Measurements from ENCODE around the gene TSPAN3.

The TSPAN3 gene

DNA sequence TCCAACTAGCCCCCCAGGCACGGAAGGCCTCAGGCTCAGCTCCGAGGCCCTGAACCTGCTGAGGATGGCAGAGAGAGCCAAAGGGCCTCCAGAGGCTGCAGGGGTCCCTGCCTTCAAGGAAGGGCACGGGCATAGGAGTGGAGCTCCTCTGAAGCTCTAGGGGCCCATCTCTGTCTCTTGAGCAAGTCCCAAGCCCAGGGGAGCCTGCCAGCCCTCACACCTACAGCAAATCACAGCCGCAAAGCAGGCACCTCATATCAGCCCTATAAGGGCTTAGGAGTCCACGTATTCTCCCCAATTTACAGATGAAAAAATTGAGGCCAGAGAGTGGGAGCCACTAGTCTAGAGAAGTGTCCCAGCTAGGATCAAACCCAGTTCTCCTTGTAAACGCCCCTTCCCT is 61.7 kb downstream of the TSPAN3 start:
- H3K4me2 ChIP-seq (ENCODE audit: low read depth, low read length, poor library complexity, severe bottlenecking): no peak overlapping the region
- H3K36me3 ChIP-seq (ENCODE audit: low read length): no peaks in the 10 kb centered on the region
- no peak overlapping the region for H3K9ac ChIP-seq (ENCODE audit: low read length)
- no peaks in the 10 kb centered on the region for H3K27me3 ChIP-seq (ENCODE audit: low read length)
- no peaks in the 10 kb centered on the region for H3K9me3 ChIP-seq (ENCODE audit: insufficient read depth, low read length)
- TF ChIP-seq, protein P1, sequence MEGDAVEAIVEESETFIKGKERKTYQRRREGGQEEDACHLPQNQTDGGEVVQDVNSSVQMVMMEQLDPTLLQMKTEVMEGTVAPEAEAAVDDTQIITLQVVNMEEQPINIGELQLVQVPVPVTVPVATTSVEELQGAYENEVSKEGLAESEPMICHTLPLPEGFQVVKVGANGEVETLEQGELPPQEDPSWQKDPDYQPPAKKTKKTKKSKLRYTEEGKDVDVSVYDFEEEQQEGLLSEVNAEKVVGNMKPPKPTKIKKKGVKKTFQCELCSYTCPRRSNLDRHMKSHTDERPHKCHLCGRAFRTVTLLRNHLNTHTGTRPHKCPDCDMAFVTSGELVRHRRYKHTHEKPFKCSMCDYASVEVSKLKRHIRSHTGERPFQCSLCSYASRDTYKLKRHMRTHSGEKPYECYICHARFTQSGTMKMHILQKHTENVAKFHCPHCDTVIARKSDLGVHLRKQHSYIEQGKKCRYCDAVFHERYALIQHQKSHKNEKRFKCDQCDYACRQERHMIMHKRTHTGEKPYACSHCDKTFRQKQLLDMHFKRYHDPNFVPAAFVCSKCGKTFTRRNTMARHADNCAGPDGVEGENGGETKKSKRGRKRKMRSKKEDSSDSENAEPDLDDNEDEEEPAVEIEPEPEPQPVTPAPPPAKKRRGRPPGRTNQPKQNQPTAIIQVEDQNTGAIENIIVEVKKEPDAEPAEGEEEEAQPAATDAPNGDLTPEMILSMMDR (IDR thresholded peaks at IDR 0.05; ENCODE audit: insufficient read depth, low read length, poor library complexity, severe bottlenecking): no peak
- TF ChIP-seq EZH2phosphoT487 (conservative IDR thresholded peaks at IDR 0.05; ENCODE audit: low read length): no peak
- no peak overlapping the region for H3K4me3 ChIP-seq (ENCODE audit: insufficient read depth, low read length, poor library complexity, severe bottlenecking)
- H4K20me1 ChIP-seq (ENCODE audit: low read depth, low read length): no peaks in the 10 kb centered on the region
- H3K79me2 ChIP-seq (ENCODE audit: insufficient read depth, low read length): no peaks in the 10 kb centered on the region
- no peak overlapping the region for H2AFZ ChIP-seq (ENCODE audit: low read depth, low read length, severe bottlenecking)
- H3K9me2 ChIP-seq (replicated peaks; ENCODE audit: insufficient read depth, low read length): no peaks in the 10 kb centered on the region
- no peaks in the 10 kb centered on the region for H3F3A ChIP-seq (ENCODE audit: insufficient read depth)
- no peak overlapping the region for H3K27ac ChIP-seq (ENCODE audit: low read depth, low read length)

DNA sequence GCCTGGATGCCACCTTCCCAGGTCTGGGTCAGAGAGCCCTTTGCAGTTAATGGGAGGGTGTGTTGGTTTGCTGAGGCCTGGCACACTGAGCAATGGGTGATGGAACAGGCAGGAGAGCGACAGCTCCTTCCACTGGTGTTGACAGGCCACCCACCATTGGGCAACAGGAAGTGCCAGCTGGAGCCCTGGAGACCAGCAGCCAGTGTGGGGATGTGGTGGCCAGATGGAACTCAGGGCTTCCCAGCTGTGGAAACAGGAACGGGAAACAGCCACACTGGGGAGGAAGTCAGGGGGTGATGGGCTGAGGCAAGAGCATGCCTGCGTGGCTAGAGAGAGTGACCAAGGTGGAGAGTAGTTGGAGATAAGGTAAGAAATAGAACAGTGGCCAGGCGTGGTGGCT is 66.7 kb downstream of the TSPAN3 start:
- H3F3A ChIP-seq (ENCODE audit: insufficient read depth): no peaks in the 10 kb centered on the region
- H3K4me3 ChIP-seq (ENCODE audit: insufficient read depth, low read length, poor library complexity, severe bottlenecking): no peak overlapping the region
- H3K9me3 ChIP-seq (ENCODE audit: insufficient read depth, low read length): no peaks in the 10 kb centered on the region
- H2AFZ ChIP-seq (ENCODE audit: low read depth, low read length, severe bottlenecking): no peak overlapping the region
- H3K79me2 ChIP-seq (ENCODE audit: insufficient read depth, low read length): no peaks in the 10 kb centered on the region
- no peak overlapping the region for H3K9ac ChIP-seq (ENCODE audit: low read length)
- TF ChIP-seq, protein P1 (IDR thresholded peaks at IDR 0.05; ENCODE audit: insufficient read depth, low read length, poor library complexity, severe bottlenecking): no peak
- no peak for TF ChIP-seq EZH2phosphoT487 (conservative IDR thresholded peaks at IDR 0.05; ENCODE audit: low read length)
- no peaks in the 10 kb centered on the region; the same call in 1 of the 2 replicates for H4K20me1 ChIP-seq (ENCODE audit: low read depth, low read length)
- H3K27ac ChIP-seq (ENCODE audit: low read depth, low read length): no peak overlapping the region
- H3K27me3 ChIP-seq (ENCODE audit: low read length): no peaks in the 10 kb centered on the region
- no peak overlapping the region for H3K4me2 ChIP-seq (ENCODE audit: low read depth, low read length, poor library complexity, severe bottlenecking)
- no peaks in the 10 kb centered on the region for H3K36me3 ChIP-seq (ENCODE audit: low read length)
- H3K9me2 ChIP-seq (replicated peaks; ENCODE audit: insufficient read depth, low read length): no peaks in the 10 kb centered on the region

DNA sequence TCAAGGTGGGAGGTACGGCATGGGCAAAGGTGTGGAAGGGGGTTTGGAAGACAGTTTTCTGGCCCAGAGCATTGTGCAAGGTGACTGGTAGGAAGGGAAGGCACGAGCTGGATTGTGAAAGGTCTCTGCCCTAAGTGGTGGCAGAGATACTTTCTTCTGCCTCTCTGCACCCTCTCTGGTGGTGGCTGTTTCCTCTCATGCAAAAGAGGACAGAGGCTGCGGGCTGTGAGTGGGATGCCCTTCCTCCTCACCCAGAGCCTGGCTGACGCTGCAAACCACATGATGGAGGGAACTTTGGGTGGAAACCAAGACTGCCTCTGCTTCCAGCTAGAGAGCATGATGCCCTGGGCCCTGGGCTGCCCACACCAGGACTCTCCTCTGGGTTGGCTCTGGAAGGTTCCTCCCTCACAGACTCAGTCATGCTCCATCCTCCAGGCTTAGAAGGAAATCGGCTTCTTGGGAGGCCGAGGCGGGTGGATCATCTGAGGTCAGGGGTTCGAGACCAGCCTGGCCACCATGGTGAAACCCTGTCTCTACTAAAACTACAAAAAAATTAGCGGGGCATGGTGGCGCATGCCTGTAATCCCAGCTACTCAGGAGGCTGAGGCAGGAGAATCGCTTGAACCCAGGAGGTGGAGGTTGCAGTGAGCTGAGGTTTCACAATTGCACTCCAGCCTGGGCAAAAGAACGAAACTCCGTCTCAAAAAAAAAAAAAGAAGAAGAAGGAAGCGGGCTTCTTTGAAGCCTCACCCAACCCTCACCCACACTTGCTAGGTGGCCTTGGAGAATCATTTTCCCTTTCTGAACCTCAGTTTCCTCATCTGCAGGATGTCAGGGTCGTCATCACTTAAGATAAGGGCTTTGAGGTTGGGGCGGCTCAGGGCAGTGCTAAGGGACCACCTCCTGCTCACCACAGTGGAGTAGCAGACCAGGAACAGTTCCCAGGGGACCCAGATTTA is 67.7 kb downstream of the TSPAN3 start:
- Histone ChIP-seq H3K4me3 (ENCODE audit: insufficient read depth, low read length, poor library complexity, severe bottlenecking) (no peak overlapping the region), H3K9ac (ENCODE audit: low read length) (no peak overlapping the region), H3K27ac (ENCODE audit: low read depth, low read length) (no peak overlapping the region), H3K27me3 (ENCODE audit: low read length) (no peaks in the 10 kb centered on the region), H3F3A (ENCODE audit: insufficient read depth) (no peaks in the 10 kb centered on the region), H3K79me2 (ENCODE audit: insufficient read depth, low read length) (no peaks in the 10 kb centered on the region), H3K9me3 (ENCODE audit: insufficient read depth, low read length) (no peaks in the 10 kb centered on the region), H3K4me2 (ENCODE audit: low read depth, low read length, poor library complexity, severe bottlenecking) (no peak overlapping the region), H3K9me2 (replicated peaks; ENCODE audit: insufficient read depth, low read length) (no peaks in the 10 kb centered on the region), H2AFZ (ENCODE audit: low read depth, low read length, severe bottlenecking) (no peak overlapping the region), H4K20me1 (ENCODE audit: low read depth, low read length) (no peaks in the 10 kb centered on the region; the same call in 1 of the 2 replicates), H3K36me3 (ENCODE audit: low read length) (no peaks in the 10 kb centered on the region)
- TF ChIP-seq, protein P1 (IDR thresholded peaks at IDR 0.05; ENCODE audit: insufficient read depth, low read length, poor library complexity, severe bottlenecking): no peak
- no peak for TF ChIP-seq EZH2phosphoT487 (conservative IDR thresholded peaks at IDR 0.05; ENCODE audit: low read length)
